MCF 10A (cell line): Measurements from ENCODE around the gene SIPA1. TPM values are rescaled to one million over a fixed set of nuclear protein-coding genes. Genes with fewer than 3 reads are reported as not detected.

ENCODE experiments used
- BruUV-seq: library from RNA; stranded (reverse); fragments of 400-500 nt; replicated peaks from 2 replicates; lab custom pipeline; 2021; lab: Mats Ljungman, UMichigan
- CTCF ChIA-PET: fragments of 300-600 bp; sonication (Branson Sonifier 250); formaldehyde crosslinking; extraction: SDS; loops from one replicate; lab custom pipeline; 2021; ENCODE audit warnings: antibody characterized with exemption, inconsistent platforms; lab: Yijun Ruan, JAX
- POLR2A ChIA-PET: fragments of 300-600, 350-650 bp; sonication (Branson Sonifier 250); formaldehyde crosslinking; extraction: SDS; loops from one replicate; lab custom pipeline; 2020; ENCODE audit warnings: antibody characterized with exemption, inconsistent platforms; lab: Yijun Ruan, JAX
- DNase-seq: peaks from one replicate; pipeline ENCODE4 v3.0.0-alpha.2; 2018; ENCODE audit not compliant: unreplicated experiment
- H3K27ac Mint-ChIP-seq: one replicate; pipeline ENCODE4 v1.8.0; 2022; ENCODE audit warnings: mild to moderate bottlenecking, low read depth, mixed read lengths; ENCODE audit not compliant: unreplicated experiment
- H3K27me3 Mint-ChIP-seq: one replicate; pipeline ENCODE4 v1.8.0; 2022; ENCODE audit warnings: mixed read lengths; ENCODE audit not compliant: insufficient read depth, unreplicated experiment
- H3K36me3 Mint-ChIP-seq: one replicate; pipeline ENCODE4 v1.8.0; 2022; ENCODE audit warnings: mild to moderate bottlenecking, moderate library complexity, mixed read lengths; ENCODE audit not compliant: insufficient read depth, unreplicated experiment
- H3K4me1 Mint-ChIP-seq: one replicate; pipeline ENCODE4 v1.8.0; 2022; ENCODE audit warnings: mixed read lengths; ENCODE audit not compliant: insufficient read depth, unreplicated experiment
- H3K4me3 Mint-ChIP-seq: one replicate; pipeline ENCODE4 v1.8.0; 2022; ENCODE audit warnings: mild to moderate bottlenecking, moderate library complexity, mixed read lengths; ENCODE audit not compliant: unreplicated experiment
- H3K9me3 Mint-ChIP-seq: one replicate; pipeline ENCODE4 v1.8.0; 2022; ENCODE audit warnings: mixed read lengths; ENCODE audit not compliant: unreplicated experiment
- intact Hi-C: fragments of 100-400 bp; cut with micrococcal nuclease; formaldehyde crosslinking; loops from 2 replicates; pipeline ENCODE4 v1.14.1; 2022
- total RNA-seq: library from RNA; stranded (reverse); gene quantifications from 2 replicates; pipeline ENCODE4 v1.2.3, GENCODE V29; 2022
- TF ChIP-seq, protein P1 (sequence below): fragments of 200-600 bp; IDR thresholded peaks from one replicate; pipeline ENCODE4 v1.8.0; 2022; ENCODE audit warnings: antibody characterized with exemption, mild to moderate bottlenecking; ENCODE audit not compliant: unreplicated experiment

SIPA1 gene
- total RNA-seq, 1 experiment from 2014 or later = 4.9 TPM

DNA sequence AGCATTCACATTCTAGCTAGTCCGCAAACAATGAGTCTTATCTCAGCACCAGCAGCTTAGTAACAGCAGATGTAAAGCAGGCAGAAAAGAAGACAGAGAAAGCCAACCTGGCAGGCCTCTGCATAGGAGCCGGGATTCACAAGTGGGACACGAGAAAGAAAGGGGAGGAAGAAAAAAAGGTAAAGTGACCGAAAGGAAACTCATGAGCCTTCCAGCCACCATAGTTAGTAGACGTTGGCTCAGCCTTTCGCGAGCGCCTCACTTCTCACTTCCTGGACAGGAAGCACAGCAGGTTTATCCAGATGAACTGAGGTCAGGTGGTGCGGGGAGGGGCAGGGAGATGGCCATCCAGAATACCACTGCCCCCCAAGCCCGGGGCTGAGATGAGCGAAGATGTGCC is 54.5 kb downstream of the SIPA1 start:
- POLR2A ChIA-PET = no interaction called here
- CTCF ChIA-PET = no interaction called here
- intact Hi-C loops = no loop called here
- Mint-ChIP-seq H3K27me3 (no peaks in the 10 kb centered on the region), H3K36me3 (no peaks in the 10 kb centered on the region), H3K4me1 (no peaks in the 10 kb centered on the region), H3K4me3 (no peak overlapping the region), H3K27ac (peak overlapping the region; percentile 69), H3K9me3 (no peaks in the 10 kb centered on the region)
- DNase-seq = no peak
- TF ChIP-seq, protein P1, sequence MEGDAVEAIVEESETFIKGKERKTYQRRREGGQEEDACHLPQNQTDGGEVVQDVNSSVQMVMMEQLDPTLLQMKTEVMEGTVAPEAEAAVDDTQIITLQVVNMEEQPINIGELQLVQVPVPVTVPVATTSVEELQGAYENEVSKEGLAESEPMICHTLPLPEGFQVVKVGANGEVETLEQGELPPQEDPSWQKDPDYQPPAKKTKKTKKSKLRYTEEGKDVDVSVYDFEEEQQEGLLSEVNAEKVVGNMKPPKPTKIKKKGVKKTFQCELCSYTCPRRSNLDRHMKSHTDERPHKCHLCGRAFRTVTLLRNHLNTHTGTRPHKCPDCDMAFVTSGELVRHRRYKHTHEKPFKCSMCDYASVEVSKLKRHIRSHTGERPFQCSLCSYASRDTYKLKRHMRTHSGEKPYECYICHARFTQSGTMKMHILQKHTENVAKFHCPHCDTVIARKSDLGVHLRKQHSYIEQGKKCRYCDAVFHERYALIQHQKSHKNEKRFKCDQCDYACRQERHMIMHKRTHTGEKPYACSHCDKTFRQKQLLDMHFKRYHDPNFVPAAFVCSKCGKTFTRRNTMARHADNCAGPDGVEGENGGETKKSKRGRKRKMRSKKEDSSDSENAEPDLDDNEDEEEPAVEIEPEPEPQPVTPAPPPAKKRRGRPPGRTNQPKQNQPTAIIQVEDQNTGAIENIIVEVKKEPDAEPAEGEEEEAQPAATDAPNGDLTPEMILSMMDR = no peak
- no TSS peak for BruUV-seq

DNA sequence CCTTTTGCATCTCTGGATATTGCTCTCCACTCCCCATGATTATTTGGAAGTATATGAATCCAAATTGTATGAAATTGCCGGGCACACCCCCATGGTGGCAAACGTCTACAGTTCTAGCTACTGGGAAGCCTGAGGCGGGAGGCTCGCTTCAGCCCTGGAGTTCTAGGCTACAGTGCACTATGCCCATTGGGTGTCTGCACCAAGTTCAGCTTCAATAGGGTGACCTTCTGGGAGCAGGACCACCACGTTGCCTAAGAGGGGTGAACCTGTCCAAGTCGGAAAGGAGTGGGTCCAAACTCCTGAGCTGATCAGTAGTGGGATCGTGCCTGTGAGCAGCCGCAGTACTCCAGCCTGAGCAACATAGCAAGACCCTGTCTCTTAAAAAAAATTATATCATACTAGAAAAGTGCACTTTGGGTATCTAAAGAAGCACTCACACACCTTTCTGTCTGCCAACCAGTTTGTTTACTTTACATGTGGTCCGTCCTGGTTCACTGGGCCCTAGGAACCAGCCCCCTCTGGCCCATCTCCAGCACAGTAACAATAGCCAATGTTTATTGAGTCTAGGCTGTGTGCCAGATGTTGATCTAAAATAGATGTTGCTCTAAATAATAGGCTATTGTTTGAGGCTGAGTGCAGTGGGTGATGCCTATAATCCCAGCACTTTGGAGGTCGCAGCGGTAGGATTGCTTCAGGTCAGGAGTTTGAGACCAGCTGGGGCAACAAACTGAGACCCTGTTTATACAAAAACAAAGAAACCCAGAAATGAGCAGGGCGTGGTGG is 57.7 kb downstream of the SIPA1 start:
- CTCF ChIA-PET = interaction anchor here (0.6 to 1.2 kb wide), 3 partner anchors 10 to 154 kb away, joined by 3 to 5 read pairs (median 4); no protein-coding TSS in a partner anchor

DNA sequence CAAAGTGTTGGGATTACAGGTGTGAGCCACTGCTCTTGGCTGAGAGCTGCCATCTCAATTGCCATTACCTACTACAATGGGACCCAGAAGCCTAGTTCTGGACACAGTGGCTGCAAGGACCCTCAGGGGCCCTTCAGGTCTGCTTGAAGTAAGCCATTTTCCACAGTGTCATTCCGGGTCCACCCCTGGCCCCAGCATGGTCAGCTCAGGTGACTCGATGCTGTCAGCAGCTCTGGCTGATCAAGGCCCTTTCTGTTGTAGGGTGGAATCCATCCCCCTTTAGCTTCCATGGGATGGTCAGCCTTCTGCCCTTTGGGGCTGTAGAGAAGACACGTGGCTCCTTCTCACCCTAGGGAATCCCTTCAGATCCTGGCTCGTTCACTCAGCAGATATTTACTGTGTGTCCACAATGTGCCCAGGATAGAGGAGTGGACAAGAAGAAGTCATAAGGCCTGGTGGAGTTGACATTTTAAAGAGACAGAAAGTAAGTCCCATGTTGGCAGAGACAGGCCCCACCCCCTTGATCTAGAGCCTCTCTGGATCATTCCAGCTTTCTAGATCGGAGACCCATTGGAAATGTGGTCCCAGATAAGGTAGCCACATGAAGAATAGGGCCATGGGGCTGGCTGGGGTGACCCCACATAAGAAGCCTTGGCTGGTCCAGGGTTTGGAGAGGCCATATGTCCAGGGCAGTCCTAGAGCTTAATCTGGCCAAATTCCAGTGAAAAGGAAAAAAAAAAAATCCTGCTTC is 59.1 kb downstream of the SIPA1 start:
- H3K9me3 Mint-ChIP-seq = no peaks in the 10 kb centered on the region
- TF ChIP-seq, protein P1 = no peak
- H3K27me3 Mint-ChIP-seq = peaks cover 43% of the 10 kb centered on the region
- H3K4me1 Mint-ChIP-seq = no peaks in the 10 kb centered on the region
- CTCF ChIA-PET = interaction anchor here (0.6 to 1.2 kb wide), 5 partner anchors 9 to 1136 kb away, joined by 3 to 7 read pairs (median 4); partner anchors contain the start of gene KAT5
- no peaks in the 10 kb centered on the region for H3K36me3 Mint-ChIP-seq
- no peak for DNase-seq
- intact Hi-C loops = no loop called here
- no TSS peak for BruUV-seq
- no peak overlapping the region for H3K27ac Mint-ChIP-seq
- POLR2A ChIA-PET = interaction anchor here (0.6 kb wide), 1 partner anchor 15 kb away, joined by 3 read pairs; the partner anchor contains the start of gene KAT5
- no peak overlapping the region for H3K4me3 Mint-ChIP-seq

More for the DNA sequence above, 57.7 kb downstream of the SIPA1 start:
- Mint-ChIP-seq H3K27ac (no peak overlapping the region), H3K9me3 (no peaks in the 10 kb centered on the region), H3K4me1 (no peaks in the 10 kb centered on the region), H3K4me3 (no peak overlapping the region), H3K27me3 (peaks cover 30% of the 10 kb centered on the region), H3K36me3 (no peaks in the 10 kb centered on the region)
- peak; percentile 61 for DNase-seq
- TF ChIP-seq, protein P1 = no peak
- no TSS peak for BruUV-seq
- POLR2A ChIA-PET = no interaction called here
- intact Hi-C loops = no loop called here

DNA sequence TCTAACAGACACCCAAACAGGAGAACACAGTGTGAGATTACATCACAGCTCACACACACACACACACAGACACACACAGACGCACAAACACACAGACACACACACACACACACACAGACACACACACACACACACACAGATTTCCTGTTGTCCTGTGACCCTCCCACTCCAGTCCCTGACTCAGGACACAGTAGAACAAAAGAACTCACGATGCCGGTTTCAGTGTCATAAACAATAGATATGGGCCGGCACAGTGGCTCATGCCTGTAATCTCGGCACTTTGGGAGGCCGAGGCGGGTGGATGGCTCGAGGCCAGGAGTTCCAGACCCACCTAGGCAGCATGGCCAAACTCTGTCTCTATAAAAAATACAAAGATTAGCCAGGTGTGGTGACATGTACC is 60.3 kb downstream of the SIPA1 start:
- H3K36me3 Mint-ChIP-seq = no peaks in the 10 kb centered on the region
- ChIA-PET CTCF (no interaction called here), POLR2A (no interaction called here)
- H3K4me3 Mint-ChIP-seq = no peak overlapping the region
- TF ChIP-seq, protein P1 = no peak
- H3K27me3 Mint-ChIP-seq = peaks cover 55% of the 10 kb centered on the region
- no TSS peak for BruUV-seq
- H3K9me3 Mint-ChIP-seq = no peaks in the 10 kb centered on the region
- intact Hi-C loops = no loop called here
- no peaks in the 10 kb centered on the region for H3K4me1 Mint-ChIP-seq
- H3K27ac Mint-ChIP-seq = no peak overlapping the region
- DNase-seq = no peak
